Transverse colon (tissue), 4 donors: Measurements from ENCODE around the gene UBXN1. TPM values are rescaled to one million over a fixed set of nuclear protein-coding genes. Genes with fewer than 3 reads are reported as not detected.

Source experiments
- DNase-seq: peaks from one replicate; pipeline ENCODE4 v3.0.0-alpha.2; 2019
- H3K27ac ChIP-seq, 4 donors: fragments of 200-600 bp; sonication (generic); 2 replicates each; pipeline ENCODE4 v1.5.1; 2016 to 2018; ENCODE audit warnings: inconsistent platforms in 4 of 4
- H3K27me3 ChIP-seq: fragments of 200-600 bp; sonication (generic); 2 replicates; pipeline ENCODE4 v1.5.1; 2017; ENCODE audit warnings: inconsistent platforms
- H3K36me3 ChIP-seq, 4 donors: fragments of 200-600 bp; sonication (generic); 2 replicates each; pipeline ENCODE4 v1.5.1; 2017 to 2019; ENCODE audit warnings: inconsistent platforms in 4 of 4
- H3K4me1 ChIP-seq, 4 donors: fragments of 200-600 bp; sonication (generic); 2 replicates each; pipeline ENCODE4 v1.5.1; 2017 to 2020; ENCODE audit warnings: inconsistent platforms in 4 of 4
- H3K4me3 ChIP-seq, 4 donors: fragments of 200-600 bp; sonication (generic); 1 replicate in 1 of 4; 2 replicates in 3 of 4; pipeline versions ENCODE4 v1.5.1 to v1.6.1; 2017 to 2019; ENCODE audit warnings: inconsistent platforms in 4 of 4
- H3K9me3 ChIP-seq, 2 donors: fragments of 200-600 bp; sonication (generic); 2 replicates each; pipeline ENCODE4 v1.5.1; 2017 to 2019; ENCODE audit warnings: inconsistent platforms in 2 of 2
- CTCF ChIP-seq, 5 experiments: fragments of 200-600 bp in 3 of 5; fragments of 450-650 bp in 2 of 5; sonication (generic) in 3 of 5; IDR thresholded peaks; 1 replicate in 2 of 5; 2 replicates in 3 of 5; pipeline ENCODE4 v1.5.1; 2016 to 2017; ENCODE audit warnings: antibody characterized with exemption in 5 of 5, inconsistent platforms in 3 of 5, mild to moderate bottlenecking in 2 of 5, moderate library complexity in 1 of 5
- EP300 ChIP-seq: sonication (generic); formaldehyde crosslinking; IDR thresholded peaks from one replicate; pipeline ENCODE4 v1.6.1; 2017; ENCODE audit warnings: antibody characterized with exemption, low read depth
- POLR2A ChIP-seq: fragments of 450-650 bp; IDR thresholded peaks from one replicate; pipeline ENCODE4 v1.6.1; 2016; ENCODE audit warnings: antibody characterized with exemption, mild to moderate bottlenecking, moderate library complexity
- POLR2AphosphoS5 ChIP-seq, 3 donors: sonication (generic); formaldehyde crosslinking; IDR thresholded peaks; one replicate each; pipeline ENCODE4 v1.6.1; 2016; ENCODE audit warnings: antibody characterized with exemption in 3 of 3
- WGBS, 2 donors: methylation state at CpG; one replicate each; pipeline ENCODE4 v1.1.5; 2018; ENCODE audit warnings: low coverage in 1 of 2; 5-methylcytosine and 5-hydroxymethylcytosine counted together
- in situ Hi-C, 4 donors: fragments of 200-750 bp; cut with MboI; loops; one replicate each; pipeline versions ENCODE4 v1.15.0 to v1.15.1; 2017; ENCODE audit warnings: low sequenced_read_pairs in 3 of 4, low pct_ligation_motif_present in 1 of 4, low pct_unique_long_range_greater_than_20kb in 1 of 4
- intact Hi-C: fragments of 100-400 bp; cut with DNase I; formaldehyde crosslinking; loops from one replicate; pipeline ENCODE4 v1.15.1; 2023; ENCODE audit warnings: low total_unique reads
- total RNA-seq, 4 donors: library from RNA; depleted of rRNA; stranded (reverse); fragments of >200 nt; gene quantifications; one replicate each; pipeline ENCODE4 v1.1.0, GENCODE V29; 2016

The UBXN1 gene
- total RNA-seq, 4 donors from 2014 or later, result 129 to 219 (median 142) TPM

GRCh38 chr11:62682518-62682917, 3.6 kb upstream of the UBXN1 start:
- Histone ChIP-seq H3K9me3 (no peaks in the 10 kb centered on the region), H3K4me3 (no peak overlapping the region), H3K36me3 (no peaks in the 10 kb centered on the region), H3K27me3 (peaks cover 8% of the 10 kb centered on the region), H3K27ac (peak overlapping the region in 3 of 4 donors; percentile 21 to 61 (median 46)), H3K4me1 (peaks cover 13 to 25% (median 14%) of the 10 kb centered on the region in 4 donors)
- in situ Hi-C loops, result loop anchor here in 2 of 4 donors (25.0 kb wide), 2 partner anchors 270 to 295 kb away; partner anchors contain the start of gene SCGB1A1 (in 1 of the 2)
- peak; percentile 68 for DNase-seq
- no peak for TF ChIP-seq POLR2A
- no peak for TF ChIP-seq EP300
- TF ChIP-seq CTCF (IDR thresholded peaks at IDR 0.05), result peak in 1 of 5 experiments; percentile 37
- TF ChIP-seq POLR2AphosphoS5 (IDR thresholded peaks at IDR 0.05), result peak in 1 of 3 donors; percentile 17
- WGBS, 2 donors, result 53 to 67% methylated on average over 1 to 7 of the region's 7 CpGs
- intact Hi-C loops, result loop anchor here (10.0 kb wide), 1 partner anchor 288 kb away; no protein-coding TSS in a partner anchor

GRCh38 chr11:62680825-62681240, 2.0 kb upstream of the UBXN1 start:
- peak overlapping the region; percentile 0 to 93 (median 32) for H3K27ac ChIP-seq
- intact Hi-C loops, result loop anchor here (10.0 kb wide), 1 partner anchor 286 kb away; no protein-coding TSS in a partner anchor

GRCh38 chr11:62678433-62678769, 472 bp downstream of the UBXN1 start:
- Histone ChIP-seq H3K36me3 (peaks cover 0 to 15% (median 3%) of the 10 kb centered on the region in 4 donors), H3K9me3 (no peaks in the 10 kb centered on the region), H3K4me1 (peaks cover 14 to 35% (median 16%) of the 10 kb centered on the region in 4 donors), H3K27ac (peak overlapping the region; percentile 89 to 95 (median 94)), H3K4me3 (peak overlapping the region; percentile 81 to 88 (median 86)), H3K27me3 (no peaks in the 10 kb centered on the region)
- no peak for DNase-seq
- in situ Hi-C loops (loop anchor here in 2 of 4 donors (25.0 kb wide), 2 partner anchors 266 to 291 kb away; partner anchors contain the start of gene SCGB1A1 (in 1 of the 2)), intact Hi-C loops (no loop called here)
- WGBS, 2 donors, result 4% methylated on average over 14 of the region's 16 CpGs; no CpG with 5 or more reads in 1 of the 2 donors
- TF ChIP-seq POLR2AphosphoS5 (IDR thresholded peaks at IDR 0.05), result no peak
- no peak for TF ChIP-seq EP300
- no peak for TF ChIP-seq CTCF (IDR thresholded peaks at IDR 0.05)
- no peak for TF ChIP-seq POLR2A

More at GRCh38 chr11:62680825-62681240, 2.0 kb upstream of the UBXN1 start:
- WGBS, 2 donors, result 42 to 67% methylated on average over 1 to 4 of the region's 4 CpGs
- Histone ChIP-seq H3K9me3 (no peaks in the 10 kb centered on the region), H3K36me3 (peaks cover 0 to 7% (median 3%) of the 10 kb centered on the region in 4 donors), H3K4me3 (no peak overlapping the region), H3K27me3 (no peaks in the 10 kb centered on the region), H3K4me1 (peaks cover 14 to 28% (median 16%) of the 10 kb centered on the region in 4 donors)
- no peak for TF ChIP-seq POLR2AphosphoS5 (IDR thresholded peaks at IDR 0.05)
- peak; percentile 43 to 64 (median 51) for TF ChIP-seq CTCF (IDR thresholded peaks at IDR 0.05)
- in situ Hi-C loops, result loop anchor here in 2 of 4 donors (25.0 kb wide), 2 partner anchors 269 to 294 kb away; partner anchors contain the start of gene SCGB1A1 (in 1 of the 2)
- DNase-seq, result peak; percentile 53

- no peaks in the 10 kb centered on the region for H3K27me3 ChIP-seq
- TF ChIP-seq CTCF (IDR thresholded peaks at IDR 0.05), result no peak
- no peak for TF ChIP-seq POLR2AphosphoS5 (IDR thresholded peaks at IDR 0.05)
- TF ChIP-seq EP300, result no peak
- no peak for TF ChIP-seq POLR2A
- peaks cover 21 to 38% (median 23%) of the 10 kb centered on the region in 4 donors for H3K4me1 ChIP-seq
- peaks cover 0 to 15% (median 3%) of the 10 kb centered on the region in 4 donors for H3K36me3 ChIP-seq
- peak overlapping the region in 1 of 4 donors; percentile 85 for H3K4me3 ChIP-seq
- no peak for DNase-seq
- no peaks in the 10 kb centered on the region for H3K9me3 ChIP-seq
- intact Hi-C loops, result no loop called here
- H3K27ac ChIP-seq, result peak overlapping the region in 2 of 4 donors; percentile 93 to 95
- 80 to 87% methylated on average over 5 to 15 of the region's 15 CpGs for WGBS, 2 donors
- in situ Hi-C loops, result loop anchor here in 2 of 4 donors (25.0 kb wide), 2 partner anchors 265 to 290 kb away; partner anchors contain the start of gene SCGB1A1 (in 1 of the 2)
These were observed 1.2 kb downstream of the UBXN1 start for GRCh38 chr11:62677714-62678113.
